ACHN (cell line): ENCODE measurements around the gene UMPS.
"Not testable (repeated sequence)": the region's sequence is repeated elsewhere in the genome, so short reads cannot be mapped to it uniquely, and the experiment has no call there.

Source experiments
- DNase-seq: peaks from one replicate; pipeline ENCODE4 v3.0.0-alpha.2; 2015
- in situ Hi-C: cut with HindIII; loops from 2 replicates; pipeline ENCODE4 v1.10.0; 2017; ENCODE audit warnings: low sequenced_read_pairs, low pct_ligation_motif_present, low pct_unique_long_range_greater_than_20kb

The UMPS gene

GRCh38 chr3:124772081-124772831 lies 42.0 kb downstream of the UMPS start:
- no peak for DNase-seq
- in situ Hi-C loops = no loop called here

- no peak for DNase-seq
- in situ Hi-C loops = no loop called here
These were observed 43.4 kb downstream of the UMPS start for GRCh38 chr3:124773351-124774326.

- in situ Hi-C loops = no loop called here
- peak; percentile 78 for DNase-seq
These were observed 44.1 kb downstream of the UMPS start for GRCh38 chr3:124774327-124774718.

GRCh38 chr3:124774841-124775402 lies 44.7 kb downstream of the UMPS start:
- in situ Hi-C loops = no loop called here
- DNase-seq = no peak

- no peak for DNase-seq
- in situ Hi-C loops = no loop called here
These were observed 45.6 kb downstream of the UMPS start for GRCh38 chr3:124775877-124776276.

- no peak for DNase-seq
- in situ Hi-C loops = no loop called here
These were observed 46.6 kb downstream of the UMPS start for GRCh38 chr3:124776856-124777255.

- in situ Hi-C loops = no loop called here
- DNase-seq = no peak
These were observed 47.7 kb downstream of the UMPS start for GRCh38 chr3:124777762-124778470.

- in situ Hi-C loops = no loop called here
- DNase-seq = no peak
These were observed 48.9 kb downstream of the UMPS start for GRCh38 chr3:124779116-124779515.

- in situ Hi-C loops = no loop called here
These were observed 49.5 kb downstream of the UMPS start for GRCh38 chr3:124779751-124780191.

GRCh38 chr3:124780356-124780755 lies 50.1 kb downstream of the UMPS start:
- no peak for DNase-seq
- in situ Hi-C loops = no loop called here

More at GRCh38 chr3:124779751-124780191, 49.5 kb downstream of the UMPS start:
- DNase-seq = no peak

GRCh38 chr3:124780761-124781475 lies 50.7 kb downstream of the UMPS start:
- DNase-seq = no peak
- in situ Hi-C loops = no loop called here

GRCh38 chr3:124781476-124782376 lies 51.5 kb downstream of the UMPS start:
- in situ Hi-C loops = no loop called here
- no peak for DNase-seq

- in situ Hi-C loops, DNase-seq: not testable (repeated sequence)
These were observed 52.1 kb downstream of the UMPS start for GRCh38 chr3:124782377-124782712.

- DNase-seq = no peak
- in situ Hi-C loops = no loop called here
These were observed 53.4 kb downstream of the UMPS start for GRCh38 chr3:124783696-124784095.

- in situ Hi-C loops = no loop called here
- DNase-seq = no peak
These were observed 54.6 kb downstream of the UMPS start for GRCh38 chr3:124784686-124785382.

- in situ Hi-C loops = no loop called here
These were observed 55.7 kb downstream of the UMPS start for GRCh38 chr3:124785973-124786372.

More at GRCh38 chr3:124785973-124786372, 55.7 kb downstream of the UMPS start:
- no peak for DNase-seq
